H9 (cell line): ENCODE results near the gene MSX2. TPM values are rescaled to one million over a fixed set of nuclear protein-coding genes. Genes with fewer than 3 reads are reported as not detected.

Experiments used
- DNase-seq: peaks from one replicate; pipeline ENCODE4 v3.0.0-alpha.2; 2017
- H2AFZ ChIP-seq: one replicate; pipeline ENCODE4 v1.6.1; 2013; ENCODE audit warnings: mild to moderate bottlenecking, low read length, control low read depth, moderate library complexity
- H2AK5ac ChIP-seq: 2 replicates; pipeline ENCODE4 v1.6.1; 2013; ENCODE audit warnings: low read length, control low read depth, mixed read lengths; ENCODE audit not compliant: insufficient read length
- H2BK120ac ChIP-seq: one replicate; pipeline ENCODE4 v1.6.1; 2013; ENCODE audit warnings: low read depth, mild to moderate bottlenecking, low read length, control low read depth, inconsistent platforms; ENCODE audit not compliant: poor library complexity, severe bottlenecking
- H2BK12ac ChIP-seq: 2 replicates; pipeline ENCODE4 v1.6.1; 2013; ENCODE audit warnings: low read length, control low read depth, mixed read lengths, low read depth; ENCODE audit not compliant: insufficient read length
- H2BK15ac ChIP-seq: 2 replicates; pipeline ENCODE4 v1.6.1; 2013; ENCODE audit warnings: low read depth, low read length, control low read depth
- H2BK20ac ChIP-seq: one replicate; pipeline ENCODE4 v1.6.1; 2013; ENCODE audit warnings: low read depth, mild to moderate bottlenecking, low read length, control low read depth, inconsistent platforms; ENCODE audit not compliant: poor library complexity, severe bottlenecking
- H2BK5ac ChIP-seq: 2 replicates; pipeline ENCODE4 v1.6.1; 2013; ENCODE audit warnings: low read length, control low read depth, mixed read lengths; ENCODE audit not compliant: insufficient read length
- H3K14ac ChIP-seq: 2 replicates; pipeline ENCODE4 v1.6.1; 2013; ENCODE audit warnings: low read length, control low read depth; ENCODE audit not compliant: insufficient read depth
- H3K18ac ChIP-seq: 2 replicates; pipeline ENCODE4 v1.6.1; 2013; ENCODE audit warnings: low read depth, mild to moderate bottlenecking, mixed read lengths, low read length, control low read depth; ENCODE audit not compliant: insufficient read length
- H3K23ac ChIP-seq: 2 replicates; pipeline ENCODE4 v1.6.1; 2013; ENCODE audit warnings: low read length, control low read depth, mixed read lengths, low read depth; ENCODE audit not compliant: insufficient read length
- H3K23me2 ChIP-seq: 2 replicates; pipeline ENCODE4 v1.6.1; 2013; ENCODE audit warnings: low read depth, mild to moderate bottlenecking, mixed read lengths, low read length, control low read depth; ENCODE audit not compliant: insufficient read length, poor library complexity, severe bottlenecking
- H3K27ac ChIP-seq: 2 replicates; pipeline ENCODE4 v1.5.1; 2013; ENCODE audit warnings: low read length, control low read depth, mixed read lengths, low read depth; ENCODE audit not compliant: insufficient read length
- H3K27me3 ChIP-seq: 2 replicates; pipeline ENCODE4 v1.6.1; 2013; ENCODE audit warnings: low read length, control low read depth, inconsistent platforms; ENCODE audit not compliant: insufficient read depth
- H3K4ac ChIP-seq: 2 replicates; pipeline ENCODE4 v1.6.1; 2013; ENCODE audit warnings: low read depth, mild to moderate bottlenecking, control low read depth, inconsistent platforms, low read length, moderate library complexity
- H3K4me1 ChIP-seq: 2 replicates; pipeline ENCODE4 v1.6.1; 2013; ENCODE audit warnings: low read length, control low read depth, inconsistent platforms; ENCODE audit not compliant: insufficient read depth
- H3K4me2 ChIP-seq: 2 replicates; pipeline ENCODE4 v1.6.1; 2013; ENCODE audit warnings: low read length, control low read depth, mixed read lengths; ENCODE audit not compliant: insufficient read length, insufficient read depth
- H3K56ac ChIP-seq: 2 replicates; pipeline ENCODE4 v1.6.1; 2013; ENCODE audit warnings: low read depth, mild to moderate bottlenecking, mixed read lengths, low read length, control low read depth; ENCODE audit not compliant: insufficient read length
- H3K79me1 ChIP-seq: 2 replicates; pipeline ENCODE4 v1.6.1; 2013; ENCODE audit warnings: low read depth, mild to moderate bottlenecking, moderate library complexity, low read length, control low read depth, inconsistent platforms; ENCODE audit not compliant: insufficient read depth, poor library complexity, severe bottlenecking
- H3K79me2 ChIP-seq: 2 replicates; pipeline ENCODE4 v1.6.1; 2013; ENCODE audit warnings: low read length, control low read depth, inconsistent platforms; ENCODE audit not compliant: insufficient read depth
- H3K9ac ChIP-seq: 2 replicates; pipeline ENCODE4 v1.6.1; 2013; ENCODE audit warnings: low read length, control low read depth, mixed read lengths; ENCODE audit not compliant: insufficient read length; ENCODE audit errors: extremely low read depth
- H3K9me3 ChIP-seq: one replicate; pipeline ENCODE4 v1.6.1; 2013; ENCODE audit warnings: low read depth, low read length, inconsistent platforms; ENCODE audit not compliant: control insufficient read depth
- H3T11ph ChIP-seq: one replicate; pipeline ENCODE4 v1.6.1; 2013; ENCODE audit warnings: mild to moderate bottlenecking, low read length, control low read depth, inconsistent platforms
- H4K20me1 ChIP-seq: one replicate; pipeline ENCODE4 v1.6.1; 2013; ENCODE audit not compliant: control insufficient read depth, insufficient read length, insufficient read depth
- H4K5ac ChIP-seq: 2 replicates; pipeline ENCODE4 v1.6.1; 2013; ENCODE audit warnings: low read depth, mild to moderate bottlenecking, mixed read lengths, low read length, control low read depth; ENCODE audit not compliant: insufficient read length
- H4K8ac ChIP-seq: replicated peaks from 2 replicates; pipeline ENCODE4 v1.6.1; 2013; ENCODE audit warnings: low read length, control low read depth, mixed read lengths, low read depth; ENCODE audit not compliant: insufficient read length
- H4K91ac ChIP-seq: 2 replicates; pipeline ENCODE4 v1.6.1; 2013; ENCODE audit warnings: low read depth, mild to moderate bottlenecking, moderate library complexity, mixed read lengths, low read length, control low read depth; ENCODE audit not compliant: insufficient read length
- H3K27ac Mint-ChIP-seq, 3 experiments: 2 replicates in 2 of 3; 3 replicates in 1 of 3; pipeline ENCODE4 v1.8.0; 2020 to 2021; ENCODE audit warnings: mixed read lengths in 3 of 3, mild to moderate bottlenecking in 1 of 3, moderate library complexity in 1 of 3
- H3K27me3 Mint-ChIP-seq: 2 replicates; pipeline ENCODE4 v1.8.0; 2021; ENCODE audit warnings: low read depth, mild to moderate bottlenecking, moderate library complexity, mixed read lengths
- H3K36me3 Mint-ChIP-seq, 3 experiments: 2 replicates in 2 of 3; 3 replicates in 1 of 3; pipeline ENCODE4 v1.8.0; 2020 to 2021; ENCODE audit warnings: low read depth in 3 of 3, mixed read lengths in 3 of 3; ENCODE audit not compliant: insufficient read depth in 1 of 3
- H3K4me1 Mint-ChIP-seq, 2 experiments: 2 replicates each; pipeline ENCODE4 v1.8.0; 2020; ENCODE audit warnings: mixed read lengths in 2 of 2
- H3K4me3 Mint-ChIP-seq, 2 experiments: 2 replicates in 1 of 2; 3 replicates in 1 of 2; pipeline ENCODE4 v1.8.0; 2020 to 2021; ENCODE audit warnings: mild to moderate bottlenecking in 2 of 2, mixed read lengths in 2 of 2, moderate library complexity in 1 of 2
- H3K9me3 Mint-ChIP-seq, 2 experiments: 2 replicates in 1 of 2; 3 replicates in 1 of 2; pipeline ENCODE4 v1.8.0; 2020; ENCODE audit warnings: mild to moderate bottlenecking in 2 of 2, mixed read lengths in 2 of 2, moderate library complexity in 1 of 2
- WGBS: extraction: QIAGEN DNeasy Blood & Tissue Kit; methylation state at CpG from one replicate; pipeline ENCODE4 v1.1.7; 2013; ENCODE audit warnings: missing lambda C conversion rate, low lambda C conversion rate, mixed read lengths; ENCODE audit not compliant: insufficient read length; ENCODE audit errors: extremely low coverage; 5-methylcytosine and 5-hydroxymethylcytosine counted together
- total RNA-seq: library from RNA; stranded (reverse); gene quantifications from 2 replicates; pipeline ENCODE4 v1.2.1, GENCODE V29; 2021
- TF ChIP-seq, protein P1 (sequence below): fragments of 200-600 bp; sonication (generic); conservative IDR thresholded peaks from 3 replicates; pipeline ENCODE4 v1.8.0; 2021; ENCODE audit warnings: antibody characterized with exemption, mild to moderate bottlenecking

The MSX2 gene
- total RNA-seq, 1 experiment from 2014 or later = 0.35 TPM

DNA sequence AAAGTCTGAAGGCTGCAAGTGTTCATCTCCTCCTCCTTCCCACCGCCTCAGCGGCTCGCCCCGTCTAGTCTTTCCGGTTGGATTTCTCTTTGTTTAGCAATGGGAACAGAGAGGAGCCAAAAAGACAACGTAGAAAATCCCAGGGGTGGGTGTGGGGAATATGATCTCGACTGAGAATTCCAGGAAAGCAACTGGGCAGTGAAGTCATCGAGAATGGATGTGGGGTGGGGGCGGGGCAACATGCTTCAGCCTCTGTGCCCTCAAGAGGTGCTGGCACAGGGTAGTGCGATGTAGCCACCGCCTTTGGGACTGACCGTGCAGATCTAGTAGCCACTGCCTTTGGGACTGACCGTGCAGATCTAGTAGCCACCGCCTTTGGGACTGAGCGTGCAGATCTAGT is 12.9 kb downstream of the MSX2 start:
- H3K18ac ChIP-seq = no peak overlapping the region
- no peak overlapping the region for H3T11ph ChIP-seq
- no peak overlapping the region for H3K4me3 Mint-ChIP-seq
- H3K27ac Mint-ChIP-seq = no peak overlapping the region
- no peak overlapping the region for H2BK12ac ChIP-seq
- H3K4me2 ChIP-seq = no peak overlapping the region
- peaks cover 51% of the 10 kb centered on the region for H3K27me3 ChIP-seq
- H3K23me2 ChIP-seq = peaks cover 6% of the 10 kb centered on the region
- no peak overlapping the region for H3K9ac ChIP-seq
- H3K36me3 Mint-ChIP-seq = no peaks in the 10 kb centered on the region; a peak in 1 of 7 replicates
- no CpG with 5 or more reads among the region's 15 CpGs for WGBS
- no peak for DNase-seq
- peaks cover 84% of the 10 kb centered on the region for H3K27me3 Mint-ChIP-seq
- H3K4ac ChIP-seq = no peak overlapping the region
- H2BK120ac ChIP-seq = no peak overlapping the region
- H3K23ac ChIP-seq = no peak overlapping the region
- no peak overlapping the region for H2BK5ac ChIP-seq
- TF ChIP-seq, protein P1, sequence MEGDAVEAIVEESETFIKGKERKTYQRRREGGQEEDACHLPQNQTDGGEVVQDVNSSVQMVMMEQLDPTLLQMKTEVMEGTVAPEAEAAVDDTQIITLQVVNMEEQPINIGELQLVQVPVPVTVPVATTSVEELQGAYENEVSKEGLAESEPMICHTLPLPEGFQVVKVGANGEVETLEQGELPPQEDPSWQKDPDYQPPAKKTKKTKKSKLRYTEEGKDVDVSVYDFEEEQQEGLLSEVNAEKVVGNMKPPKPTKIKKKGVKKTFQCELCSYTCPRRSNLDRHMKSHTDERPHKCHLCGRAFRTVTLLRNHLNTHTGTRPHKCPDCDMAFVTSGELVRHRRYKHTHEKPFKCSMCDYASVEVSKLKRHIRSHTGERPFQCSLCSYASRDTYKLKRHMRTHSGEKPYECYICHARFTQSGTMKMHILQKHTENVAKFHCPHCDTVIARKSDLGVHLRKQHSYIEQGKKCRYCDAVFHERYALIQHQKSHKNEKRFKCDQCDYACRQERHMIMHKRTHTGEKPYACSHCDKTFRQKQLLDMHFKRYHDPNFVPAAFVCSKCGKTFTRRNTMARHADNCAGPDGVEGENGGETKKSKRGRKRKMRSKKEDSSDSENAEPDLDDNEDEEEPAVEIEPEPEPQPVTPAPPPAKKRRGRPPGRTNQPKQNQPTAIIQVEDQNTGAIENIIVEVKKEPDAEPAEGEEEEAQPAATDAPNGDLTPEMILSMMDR = no peak
- H3K56ac ChIP-seq = no peak overlapping the region
- no peak overlapping the region for H2BK20ac ChIP-seq
- no peak overlapping the region for H2BK15ac ChIP-seq
- H3K4me1 Mint-ChIP-seq = peaks cover 33 to 38% of the 10 kb centered on the region in 2 experiments
- no peak overlapping the region for H4K8ac ChIP-seq
- no peaks in the 10 kb centered on the region for H4K20me1 ChIP-seq
- peaks cover 2% of the 10 kb centered on the region; the same call in 1 of the 2 replicates for H3K4me1 ChIP-seq
- H3K14ac ChIP-seq = no peak overlapping the region
- H3K79me1 ChIP-seq = no peaks in the 10 kb centered on the region
- peaks cover 0 to 6% of the 10 kb centered on the region in 2 experiments; a peak in 2 of 5 replicates for H3K9me3 Mint-ChIP-seq
- H4K91ac ChIP-seq = no peak overlapping the region
- no peak overlapping the region for H2AK5ac ChIP-seq
- no peaks in the 10 kb centered on the region for H3K79me2 ChIP-seq
- H3K9me3 ChIP-seq = no peaks in the 10 kb centered on the region
- no peak overlapping the region for H2AFZ ChIP-seq
- H3K27ac ChIP-seq = no peak overlapping the region
- H4K5ac ChIP-seq = no peak overlapping the region
